Kidney epithelial cell (primary cell): ENCODE data around the gene CCN2. TPM values are rescaled to one million over a fixed set of nuclear protein-coding genes. Genes with fewer than 3 reads are reported as not detected.

Experiments used
- DNase-seq: peaks from one replicate; pipeline ENCODE4 v3.0.0-alpha.2; 2010; ENCODE audit warnings: low read depth
- H3K27me3 ChIP-seq: 2 replicates; pipeline ENCODE4 v1.6.0; 2011; ENCODE audit warnings: low read length; ENCODE audit not compliant: control insufficient read depth, insufficient read depth
- H3K36me3 ChIP-seq: 2 replicates; pipeline ENCODE4 v1.5.1; 2011; ENCODE audit warnings: low read length; ENCODE audit not compliant: control insufficient read depth, insufficient read depth
- H3K4me3 ChIP-seq: 2 replicates; pipeline ENCODE4 v1.5.1; 2011; ENCODE audit warnings: low read depth, mild to moderate bottlenecking, control low read depth, low read length
- CTCF ChIP-seq: IDR thresholded peaks from 2 replicates; pipeline ENCODE4 v1.5.1; 2011; ENCODE audit warnings: mild to moderate bottlenecking, moderate library complexity, low read length, control low read depth, inconsistent platforms; ENCODE audit not compliant: insufficient read depth, poor library complexity, severe bottlenecking
- total RNA-seq: library from RNA; depleted of rRNA; stranded (reverse); fragments of >200 nt; gene quantifications from 2 replicates; pipeline ENCODE4 v1.2.3, GENCODE V29; 2015

Gene CCN2
- total RNA-seq, 1 donor from 2014 or later, result 172 TPM

- DNase-seq, result no peak
- Histone ChIP-seq H3K4me3 (no peak overlapping the region), H3K36me3 (no peaks in the 10 kb centered on the region), H3K27me3 (no peaks in the 10 kb centered on the region)
- no peak for TF ChIP-seq CTCF
These were observed 29.8 kb upstream of the CCN2 start for GRCh38 chr6:131980791-131981623.

GRCh38 chr6:131980338-131980790 is 29.2 kb upstream of the CCN2 start:
- H3K36me3 ChIP-seq, result no peaks in the 10 kb centered on the region
- H3K4me3 ChIP-seq, result no peak overlapping the region
- TF ChIP-seq CTCF, result no peak
- H3K27me3 ChIP-seq, result no peaks in the 10 kb centered on the region
- DNase-seq, result no peak

- Histone ChIP-seq H3K4me3 (no peak overlapping the region), H3K27me3 (no peaks in the 10 kb centered on the region), H3K36me3 (no peaks in the 10 kb centered on the region)
- TF ChIP-seq CTCF, result no peak
- DNase-seq, result peak; percentile 77
These were observed 28.6 kb upstream of the CCN2 start for GRCh38 chr6:131979515-131980337.

GRCh38 chr6:131978522-131978921 is 27.4 kb upstream of the CCN2 start:
- Histone ChIP-seq H3K4me3 (no peak overlapping the region), H3K27me3 (no peaks in the 10 kb centered on the region), H3K36me3 (no peaks in the 10 kb centered on the region)
- no peak for TF ChIP-seq CTCF
- DNase-seq, result no peak

- Histone ChIP-seq H3K4me3 (no peak overlapping the region), H3K36me3 (no peaks in the 10 kb centered on the region), H3K27me3 (no peaks in the 10 kb centered on the region)
- DNase-seq, result no peak
- no peak for TF ChIP-seq CTCF
These were observed 25.4 kb upstream of the CCN2 start for GRCh38 chr6:131976545-131977061.
